ENCODE measurements around the gene GALE. TPM values are rescaled to one million over a fixed set of nuclear protein-coding genes. Genes with fewer than 3 reads are reported as not detected.

GALE gene
- total and polyA plus RNA-seq, 7 experiments from 2014 or later, result 8.1 to 21.4 (median 12.1) TPM

DNA sequence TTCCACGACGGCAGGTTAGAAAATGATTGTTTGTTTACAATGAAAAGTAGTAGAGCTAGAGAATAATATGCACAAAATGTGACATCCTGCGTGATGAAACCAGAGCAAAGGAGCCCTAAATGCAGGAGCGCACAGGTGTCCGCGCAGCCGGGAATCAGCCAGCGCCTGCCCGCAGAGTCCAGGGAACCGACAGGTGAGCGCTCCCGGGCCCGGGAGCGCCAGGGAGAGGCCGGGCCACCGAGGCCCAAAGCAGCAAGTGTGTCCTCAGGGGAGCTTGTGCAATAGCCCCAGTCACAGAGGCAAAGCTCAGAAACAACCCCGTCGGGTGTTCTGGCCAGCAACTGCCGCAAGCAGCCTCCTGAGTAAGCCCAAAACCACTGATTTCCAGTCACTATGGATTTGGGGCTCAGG is 789 bp upstream of the GALE start:
- H3K36me3 Mint-ChIP-seq, result peaks cover 0 to 11% (median 0%) of the 10 kb centered on the region in 5 donors
- peak overlapping the region; percentile 91 for H3K27ac ChIP-seq (ENCODE audit: low read depth, low read length)
- ChIA-PET POLR2A (interaction anchor here (0.6 to 7.3 kb wide), 14 partner anchors 8 to 1426 kb away, joined by 3 to 53 read pairs (median 5); partner anchors contain the start of genes ELOA, HMGCL, LYPLA2 and PITHD1), CTCF (interaction anchor here (0.9 to 3.0 kb wide), 3 partner anchors 10 to 115 kb away, joined by 3 to 14 read pairs (median 9); no protein-coding TSS in a partner anchor)
- no peak for DNase-seq
- ATAC-seq, result no peak
- no peaks in the 10 kb centered on the region for H3K27me3 Mint-ChIP-seq
- no peaks in the 10 kb centered on the region for H3K9me3 ChIP-seq (ENCODE audit: control insufficient read depth in 2 of 3, low read length in 3 of 3)
- peaks cover 6 to 25% (median 15%) of the 10 kb centered on the region in 7 donors for H3K4me1 Mint-ChIP-seq
- intact Hi-C loops (cut with micrococcal nuclease), result loop anchor here (2.0 kb wide), 4 partner anchors 37 to 179 kb away; partner anchors contain the start of genes ELOA (in 1 of the 2), PNRC2 (in 1 of the 2) and SRSF10 (in 1 of the 2)
- no peaks in the 10 kb centered on the region for H3K27me3 ChIP-seq (ENCODE audit: control insufficient read depth in 2 of 2, insufficient read depth in 2 of 2, low read length in 2 of 2)
- H3K9me3 Mint-ChIP-seq, result no peaks in the 10 kb centered on the region
- H3K4me3 Mint-ChIP-seq, result peak overlapping the region; percentile 79 to 94 (median 88)
- peaks cover 7 to 15% of the 10 kb centered on the region in 2 donors for H3K4me1 ChIP-seq (ENCODE audit: control insufficient read depth in 2 of 2, insufficient read depth in 2 of 2, low read length in 2 of 2)
- peak overlapping the region; percentile 77 to 95 (median 92) for H3K27ac Mint-ChIP-seq
- H3K36me3 ChIP-seq (ENCODE audit: control insufficient read depth in 2 of 3, insufficient read depth in 3 of 3, low read length in 3 of 3), result peaks cover 0 to 15% (median 0%) of the 10 kb centered on the region in 3 experiments
- H3K4me3 ChIP-seq (ENCODE audit: low read length), result peak overlapping the region; percentile 84

DNA sequence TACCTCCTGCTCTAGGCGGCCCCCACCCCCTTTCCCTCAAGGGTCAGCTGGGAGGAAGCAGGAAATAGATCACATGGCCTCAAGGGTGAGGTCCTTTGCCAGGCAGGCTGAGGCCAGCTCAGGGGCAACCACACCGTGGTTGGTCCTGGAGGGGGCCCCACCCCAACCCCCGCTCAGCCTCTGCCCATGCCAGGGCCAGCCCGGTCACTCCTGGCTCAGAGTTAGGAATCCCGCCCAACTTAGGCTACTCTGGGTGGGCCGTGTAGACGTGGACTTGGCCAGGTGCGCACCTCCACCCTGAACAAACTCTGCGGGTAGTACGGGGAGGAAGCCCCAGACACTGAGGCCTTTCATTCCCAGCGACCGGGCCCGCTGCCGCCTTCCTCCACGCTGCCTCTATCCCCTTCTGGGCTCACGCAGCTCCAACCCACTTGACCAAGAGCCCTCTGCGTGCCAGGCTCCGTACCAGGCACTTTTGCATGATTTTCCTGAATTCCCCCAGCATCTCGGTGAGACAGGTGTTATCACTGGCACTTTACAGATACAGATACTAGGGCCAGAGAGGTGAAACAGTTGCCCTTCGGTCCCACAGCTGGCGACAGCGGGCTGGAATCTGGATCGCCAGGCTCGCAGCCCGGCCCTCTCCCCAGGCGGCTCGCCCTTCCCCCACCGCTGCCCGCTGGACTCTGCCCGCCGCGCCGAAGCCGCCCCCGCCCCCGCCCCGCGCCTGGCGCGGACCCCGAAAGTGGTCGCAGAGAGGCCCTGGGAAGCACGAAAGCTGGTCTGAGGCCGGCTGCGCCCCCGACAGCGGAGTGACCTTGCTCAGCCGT is 769 bp downstream of the GALE start:
- peaks cover 7 to 15% of the 10 kb centered on the region in 2 donors for H3K4me1 ChIP-seq (ENCODE audit: control insufficient read depth in 2 of 2, insufficient read depth in 2 of 2, low read length in 2 of 2)
- peak overlapping the region; percentile 84 for H3K4me3 ChIP-seq (ENCODE audit: low read length)
- H3K27me3 ChIP-seq (ENCODE audit: control insufficient read depth in 2 of 2, insufficient read depth in 2 of 2, low read length in 2 of 2), result no peaks in the 10 kb centered on the region
- Mint-ChIP-seq H3K36me3 (peaks cover 0 to 15% (median 0%) of the 10 kb centered on the region in 5 donors), H3K27me3 (no peaks in the 10 kb centered on the region), H3K27ac (peak overlapping the region; percentile 4 to 94 (median 89)), H3K4me3 (peak overlapping the region; percentile 79 to 94 (median 88)), H3K4me1 (peaks cover 6 to 25% (median 15%) of the 10 kb centered on the region in 7 donors), H3K9me3 (no peaks in the 10 kb centered on the region)
- CTCF ChIA-PET, result interaction anchor here (0.6 to 1.0 kb wide), 3 partner anchors 8 to 33 kb away, joined by 3 to 4 read pairs (median 3); partner anchors contain the start of gene LYPLA2
- no peaks in the 10 kb centered on the region for H3K9me3 ChIP-seq (ENCODE audit: control insufficient read depth in 2 of 3, low read length in 3 of 3)
- peak overlapping the region; percentile 91 for H3K27ac ChIP-seq (ENCODE audit: low read depth, low read length)
- intact Hi-C loops (cut with micrococcal nuclease), result loop anchor here (1.0 to 2.0 kb wide), 12 partner anchors 8 to 431 kb away; partner anchors contain the start of genes ELOA (in 2 of the 2), LYPLA2 (in 2 of the 2), PITHD1 (in 2 of the 2) and PNRC2 (in 2 of the 2)
- ATAC-seq (no peak), DNase-seq (peak in 1 of 9 donors; percentile 36)
- H3K36me3 ChIP-seq (ENCODE audit: control insufficient read depth in 2 of 3, insufficient read depth in 3 of 3, low read length in 3 of 3), result peaks cover 0 to 29% (median 0%) of the 10 kb centered on the region in 3 experiments
- POLR2A ChIA-PET, result interaction anchor here (0.7 to 7.3 kb wide), 9 partner anchors 8 to 105 kb away, joined by 3 to 53 read pairs (median 11); partner anchors contain the start of genes HMGCL, LYPLA2 and PITHD1

- no peaks in the 10 kb centered on the region for H3K27me3 Mint-ChIP-seq
- Histone ChIP-seq H3K27me3 (ENCODE audit: control insufficient read depth in 2 of 2, insufficient read depth in 2 of 2, low read length in 2 of 2) (no peaks in the 10 kb centered on the region), H3K27ac (ENCODE audit: low read depth, low read length) (peak overlapping the region; percentile 91), H3K4me1 (ENCODE audit: control insufficient read depth in 2 of 2, insufficient read depth in 2 of 2, low read length in 2 of 2) (peaks cover 7 to 15% of the 10 kb centered on the region in 2 donors), H3K36me3 (ENCODE audit: control insufficient read depth in 2 of 3, insufficient read depth in 3 of 3, low read length in 3 of 3) (peaks cover 0 to 35% (median 0%) of the 10 kb centered on the region in 3 experiments), H3K9me3 (ENCODE audit: control insufficient read depth in 2 of 3, low read length in 3 of 3) (no peaks in the 10 kb centered on the region), H3K4me3 (ENCODE audit: low read length) (peak overlapping the region; percentile 84)
- ChIA-PET POLR2A (interaction anchor here (0.7 to 7.3 kb wide), 5 partner anchors 7 to 66 kb away, joined by 3 to 53 read pairs (median 36); partner anchors contain the start of genes HMGCL, LYPLA2 and PITHD1), CTCF (interaction anchor here (0.6 kb wide), 1 partner anchor 33 kb away, joined by 4 read pairs; no protein-coding TSS in a partner anchor)
- DNase-seq (no peak), ATAC-seq (no peak)
- no peaks in the 10 kb centered on the region for H3K9me3 Mint-ChIP-seq
- H3K4me1 Mint-ChIP-seq, result peaks cover 6 to 25% (median 15%) of the 10 kb centered on the region in 7 donors
- H3K36me3 Mint-ChIP-seq, result peaks cover 0 to 11% (median 0%) of the 10 kb centered on the region in 5 donors
- H3K4me3 Mint-ChIP-seq, result peak overlapping the region in 9 of 10 donors; percentile 59 to 92 (median 85)
- peak overlapping the region in 4 of 9 donors; percentile 55 to 92 (median 78) for H3K27ac Mint-ChIP-seq
- intact Hi-C loops (cut with micrococcal nuclease), result no loop called here
Observed at GRCh38 chr1:23799255-23799569, 1.3 kb downstream of the GALE start.

DNA sequence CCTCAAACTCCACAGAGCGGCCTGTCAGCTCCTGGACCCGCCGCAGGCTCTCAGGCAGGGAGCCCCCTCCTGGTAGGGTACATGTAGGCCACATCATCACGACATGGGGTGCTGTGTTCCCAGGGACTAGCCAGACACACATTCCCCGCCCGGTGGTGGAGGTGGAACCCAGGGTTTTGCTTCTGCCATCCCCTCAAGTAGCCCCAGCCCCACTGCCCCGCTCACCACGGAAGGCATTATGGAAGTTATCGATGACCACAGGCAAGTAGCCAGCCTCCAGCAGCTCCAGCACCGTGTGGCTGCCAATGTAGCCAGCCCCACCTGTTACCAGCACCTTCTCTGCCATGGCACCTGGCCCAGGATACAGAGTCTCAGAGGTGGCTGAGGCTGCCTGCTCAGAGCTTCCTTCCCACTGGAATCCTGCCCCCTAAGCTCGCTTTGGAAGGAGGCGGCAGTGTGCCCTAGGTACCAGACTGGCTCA is 1.9 kb downstream of the GALE start:
- DNase-seq (no peak), ATAC-seq (no peak)
- Histone ChIP-seq H3K27me3 (ENCODE audit: control insufficient read depth in 2 of 2, insufficient read depth in 2 of 2, low read length in 2 of 2) (no peaks in the 10 kb centered on the region), H3K36me3 (ENCODE audit: control insufficient read depth in 2 of 3, insufficient read depth in 3 of 3, low read length in 3 of 3) (peaks cover 0 to 37% (median 0%) of the 10 kb centered on the region in 3 experiments), H3K4me3 (ENCODE audit: low read length) (no peak overlapping the region), H3K9me3 (ENCODE audit: control insufficient read depth in 2 of 3, low read length in 3 of 3) (no peaks in the 10 kb centered on the region), H3K27ac (ENCODE audit: low read depth, low read length) (peak overlapping the region; percentile 43), H3K4me1 (ENCODE audit: control insufficient read depth in 2 of 2, insufficient read depth in 2 of 2, low read length in 2 of 2) (peaks cover 7 to 15% of the 10 kb centered on the region in 2 donors)
- no peaks in the 10 kb centered on the region for H3K9me3 Mint-ChIP-seq
- H3K4me3 Mint-ChIP-seq, result peak overlapping the region in 6 of 10 donors; percentile 38 to 92 (median 80)
- H3K27ac Mint-ChIP-seq, result peak overlapping the region in 3 of 9 donors; percentile 39 to 52 (median 41)
- intact Hi-C loops (cut with micrococcal nuclease), result no loop called here
- POLR2A ChIA-PET, result interaction anchor here (4.1 to 7.3 kb wide), 2 partner anchors 7 to 21 kb away, joined by 36 to 53 read pairs; partner anchors contain the start of genes LYPLA2 and PITHD1
- CTCF ChIA-PET, result interaction anchor here (1.0 kb wide), 1 partner anchor 118 kb away, joined by 3 read pairs; no protein-coding TSS in a partner anchor
- peaks cover 0 to 6% (median 0%) of the 10 kb centered on the region in 5 donors for H3K36me3 Mint-ChIP-seq
- peaks cover 6 to 25% (median 15%) of the 10 kb centered on the region in 7 donors for H3K4me1 Mint-ChIP-seq
- H3K27me3 Mint-ChIP-seq, result no peaks in the 10 kb centered on the region

DNA sequence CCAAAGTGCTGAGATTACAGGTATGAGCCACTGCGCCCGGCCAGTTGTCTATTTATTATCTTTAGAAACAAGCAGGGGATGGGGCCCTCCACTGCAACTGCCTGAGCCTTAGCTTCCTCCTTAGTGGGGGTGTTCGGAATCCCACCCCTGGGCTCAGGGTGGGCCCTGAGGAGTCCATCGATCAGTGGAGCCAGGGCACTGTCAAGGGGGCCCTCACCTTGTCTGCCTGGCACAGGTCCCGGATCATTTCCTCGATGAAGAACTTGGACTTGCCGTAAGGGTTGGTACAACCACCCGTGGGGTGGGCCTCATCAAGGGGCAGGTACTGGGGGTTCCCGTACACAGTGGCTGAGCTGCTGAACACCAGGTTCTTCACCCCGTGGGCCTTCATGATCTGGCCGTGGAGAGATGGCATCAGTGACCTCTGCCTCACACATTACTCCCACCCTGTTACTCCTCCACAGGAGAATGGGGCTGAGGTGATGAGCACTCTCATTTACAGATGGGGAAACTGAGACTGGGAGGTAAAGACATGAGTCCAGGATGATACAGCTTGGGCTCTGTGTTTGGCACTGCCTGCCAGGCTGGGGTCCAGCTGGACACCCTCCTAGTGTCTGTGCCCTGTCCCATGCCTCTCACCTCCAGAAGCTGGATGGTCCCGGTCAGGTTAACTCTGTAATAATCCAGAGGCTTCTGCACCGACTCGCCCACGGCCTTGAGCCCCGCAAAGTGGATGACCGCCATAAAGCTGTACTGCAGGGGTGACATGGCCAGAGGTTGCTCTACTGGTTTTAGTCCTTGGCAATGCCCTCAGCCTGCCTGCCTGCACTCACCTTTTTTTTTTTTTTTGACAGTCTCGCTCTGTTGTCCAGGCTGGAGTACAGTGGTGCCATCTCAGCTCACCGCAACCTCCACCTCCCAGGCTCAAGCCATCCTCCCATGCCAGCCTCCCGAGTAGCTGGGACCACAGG is 2.8 kb downstream of the GALE start:
- Histone ChIP-seq H3K36me3 (ENCODE audit: control insufficient read depth in 2 of 3, insufficient read depth in 3 of 3, low read length in 3 of 3) (peaks cover 0 to 45% (median 0%) of the 10 kb centered on the region in 3 experiments), H3K9me3 (ENCODE audit: control insufficient read depth in 2 of 3, low read length in 3 of 3) (no peaks in the 10 kb centered on the region), H3K27me3 (ENCODE audit: control insufficient read depth in 2 of 2, insufficient read depth in 2 of 2, low read length in 2 of 2) (no peaks in the 10 kb centered on the region), H3K4me3 (ENCODE audit: low read length) (no peak overlapping the region), H3K27ac (ENCODE audit: low read depth, low read length) (no peak overlapping the region), H3K4me1 (ENCODE audit: control insufficient read depth in 2 of 2, insufficient read depth in 2 of 2, low read length in 2 of 2) (peaks cover 7 to 15% of the 10 kb centered on the region in 2 donors)
- intact Hi-C loops (cut with micrococcal nuclease), result no loop called here
- Mint-ChIP-seq H3K36me3 (peaks cover 0 to 4% (median 0%) of the 10 kb centered on the region in 5 donors), H3K9me3 (no peaks in the 10 kb centered on the region), H3K4me3 (no peak overlapping the region), H3K4me1 (peaks cover 6 to 25% (median 15%) of the 10 kb centered on the region in 7 donors), H3K27me3 (no peaks in the 10 kb centered on the region), H3K27ac (peak overlapping the region in 2 of 9 donors; percentile 22 to 72)
- no peak for DNase-seq
- no peak for ATAC-seq
- POLR2A ChIA-PET, result interaction anchor here (0.6 to 7.3 kb wide), 5 partner anchors 9 to 1835 kb away, joined by 3 to 53 read pairs (median 3); partner anchors contain the start of gene PITHD1
- CTCF ChIA-PET, result interaction anchor here (1.0 kb wide), 1 partner anchor 119 kb away, joined by 3 read pairs; no protein-coding TSS in a partner anchor

Measured in naive thymus-derived CD4-positive, alpha-beta T cell (primary cell).